Type B pancreatic cell (in vitro differentiated cells): Measurements from ENCODE around the gene TM9SF2. TPM values are rescaled to one million over a fixed set of nuclear protein-coding genes. Genes with fewer than 3 reads are reported as not detected.
"Not testable (repeated sequence)": the region's sequence is repeated elsewhere in the genome, so short reads cannot be mapped to it uniquely, and the experiment has no call there.

Experiments used
- DNase-seq: peaks from one replicate; pipeline ENCODE4 v3.0.0; 2021; ENCODE audit warnings: mixed read lengths; ENCODE audit not compliant: unreplicated experiment; ENCODE audit errors: extremely low spot score
- H3K27ac Mint-ChIP-seq: 2 replicates; pipeline ENCODE4 v1.8.0; 2021; ENCODE audit warnings: mild to moderate bottlenecking, mixed read lengths
- H3K27me3 Mint-ChIP-seq: 2 replicates; pipeline ENCODE4 v1.8.0; 2021; ENCODE audit warnings: mixed read lengths
- H3K36me3 Mint-ChIP-seq: 2 replicates; pipeline ENCODE4 v1.8.0; 2021; ENCODE audit warnings: mixed read lengths
- H3K4me1 Mint-ChIP-seq: one replicate; pipeline ENCODE4 v1.8.0; 2021; ENCODE audit warnings: mixed read lengths; ENCODE audit not compliant: unreplicated experiment
- H3K4me3 Mint-ChIP-seq: 2 replicates; pipeline ENCODE4 v1.8.0; 2021; ENCODE audit warnings: mild to moderate bottlenecking, mixed read lengths
- H3K9me3 Mint-ChIP-seq: 2 replicates; pipeline ENCODE4 v1.8.0; 2021; ENCODE audit warnings: mixed read lengths
- total RNA-seq: library from RNA; stranded (reverse); gene quantifications from 2 replicates; pipeline ENCODE4 v1.2.1, GENCODE V29; 2021; ENCODE audit warnings: low replicate concordance
- TF ChIP-seq, protein P1 (sequence below): fragments of 200-600 bp; sonication (generic); conservative IDR thresholded peaks from 2 replicates; pipeline ENCODE4 v1.5.0; 2021; ENCODE audit warnings: antibody characterized with exemption, mild to moderate bottlenecking

Gene TM9SF2
- total RNA-seq, 1 donor from 2014 or later, result 113 TPM

DNA sequence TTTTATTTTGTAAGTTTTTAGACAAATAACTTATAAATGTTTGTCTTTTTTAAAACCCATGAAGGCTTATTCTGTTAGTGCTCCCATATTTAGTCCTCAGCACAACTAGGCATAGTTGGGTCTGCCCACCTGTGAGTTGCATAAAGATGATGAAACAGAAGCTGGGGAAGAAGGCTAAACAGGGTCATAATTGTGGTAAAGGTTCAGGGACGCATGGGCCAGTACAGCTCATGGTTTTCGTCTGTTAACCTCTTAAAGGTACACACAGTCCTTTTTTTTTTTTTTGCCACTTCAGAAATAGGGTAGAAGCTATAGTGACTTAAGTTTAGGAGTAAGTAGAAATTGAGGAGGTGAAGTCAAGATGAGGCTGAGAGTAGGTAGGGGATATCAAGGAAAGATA, 58.3 kb downstream of the TM9SF2 start:
- Mint-ChIP-seq H3K36me3 (peaks cover 42% of the 10 kb centered on the region), H3K27me3 (no peaks in the 10 kb centered on the region), H3K27ac (no peak overlapping the region), H3K4me3 (no peak overlapping the region), H3K4me1 (no peaks in the 10 kb centered on the region), H3K9me3 (no peaks in the 10 kb centered on the region)
- no peak for DNase-seq
- TF ChIP-seq, protein P1, sequence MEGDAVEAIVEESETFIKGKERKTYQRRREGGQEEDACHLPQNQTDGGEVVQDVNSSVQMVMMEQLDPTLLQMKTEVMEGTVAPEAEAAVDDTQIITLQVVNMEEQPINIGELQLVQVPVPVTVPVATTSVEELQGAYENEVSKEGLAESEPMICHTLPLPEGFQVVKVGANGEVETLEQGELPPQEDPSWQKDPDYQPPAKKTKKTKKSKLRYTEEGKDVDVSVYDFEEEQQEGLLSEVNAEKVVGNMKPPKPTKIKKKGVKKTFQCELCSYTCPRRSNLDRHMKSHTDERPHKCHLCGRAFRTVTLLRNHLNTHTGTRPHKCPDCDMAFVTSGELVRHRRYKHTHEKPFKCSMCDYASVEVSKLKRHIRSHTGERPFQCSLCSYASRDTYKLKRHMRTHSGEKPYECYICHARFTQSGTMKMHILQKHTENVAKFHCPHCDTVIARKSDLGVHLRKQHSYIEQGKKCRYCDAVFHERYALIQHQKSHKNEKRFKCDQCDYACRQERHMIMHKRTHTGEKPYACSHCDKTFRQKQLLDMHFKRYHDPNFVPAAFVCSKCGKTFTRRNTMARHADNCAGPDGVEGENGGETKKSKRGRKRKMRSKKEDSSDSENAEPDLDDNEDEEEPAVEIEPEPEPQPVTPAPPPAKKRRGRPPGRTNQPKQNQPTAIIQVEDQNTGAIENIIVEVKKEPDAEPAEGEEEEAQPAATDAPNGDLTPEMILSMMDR, result no peak

- no peak overlapping the region for H3K4me3 Mint-ChIP-seq
- DNase-seq, result no peak
Measured at GRCh38 chr13:99563404-99563803, 62.1 kb downstream of the TM9SF2 start.

DNA sequence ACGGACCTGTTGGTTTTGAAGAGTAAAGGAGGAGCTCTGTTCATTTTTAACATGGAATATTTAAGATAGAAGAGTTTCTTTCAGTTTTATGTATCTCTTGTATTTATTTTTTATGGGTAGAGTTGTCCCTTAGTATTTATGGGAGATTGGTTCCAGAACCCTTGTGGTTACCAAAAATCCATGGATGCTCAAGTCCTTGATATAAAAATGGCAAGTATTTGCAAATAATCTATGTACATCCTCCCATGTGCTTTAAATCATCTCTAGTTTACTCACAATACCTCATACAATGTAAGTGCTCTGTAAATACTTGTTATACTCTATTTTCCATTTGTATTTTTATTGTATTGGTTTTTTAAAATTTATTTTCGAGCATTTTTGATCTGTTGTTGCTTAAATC, 63.1 kb downstream of the TM9SF2 start:
- Mint-ChIP-seq H3K27me3 (no peaks in the 10 kb centered on the region), H3K4me3 (no peak overlapping the region), H3K9me3 (peaks cover 6% of the 10 kb centered on the region), H3K27ac (no peak overlapping the region), H3K36me3 (peaks cover 23% of the 10 kb centered on the region), H3K4me1 (no peaks in the 10 kb centered on the region)
- DNase-seq, result no peak
- TF ChIP-seq, protein P1, result no peak

More at GRCh38 chr13:99563404-99563803, 62.1 kb downstream of the TM9SF2 start:
- Mint-ChIP-seq H3K27me3 (no peaks in the 10 kb centered on the region), H3K36me3 (peaks cover 29% of the 10 kb centered on the region), H3K9me3 (peaks cover 2% of the 10 kb centered on the region), H3K27ac (no peak overlapping the region), H3K4me1 (no peaks in the 10 kb centered on the region)
- TF ChIP-seq, protein P1, result no peak

- H3K27ac Mint-ChIP-seq, result no peak overlapping the region
- H3K36me3 Mint-ChIP-seq, result peaks cover 23% of the 10 kb centered on the region
- no peak overlapping the region for H3K4me3 Mint-ChIP-seq
Measured at GRCh38 chr13:99565478-99566124, 64.3 kb downstream of the TM9SF2 start.

GRCh38 chr13:99566125-99567083, 65.1 kb downstream of the TM9SF2 start:
- H3K27me3 Mint-ChIP-seq, result no peaks in the 10 kb centered on the region
- no peak overlapping the region for H3K4me3 Mint-ChIP-seq
- TF ChIP-seq, protein P1, result no peak
- peaks cover 6% of the 10 kb centered on the region for H3K9me3 Mint-ChIP-seq
- peaks cover 21% of the 10 kb centered on the region for H3K36me3 Mint-ChIP-seq
- no peak overlapping the region for H3K27ac Mint-ChIP-seq
- no peak for DNase-seq
- no peaks in the 10 kb centered on the region for H3K4me1 Mint-ChIP-seq

More at GRCh38 chr13:99565478-99566124, 64.3 kb downstream of the TM9SF2 start:
- H3K4me1 Mint-ChIP-seq, result no peaks in the 10 kb centered on the region
- H3K27me3 Mint-ChIP-seq, result no peaks in the 10 kb centered on the region
- TF ChIP-seq, protein P1, result no peak
- DNase-seq, result no peak
- H3K9me3 Mint-ChIP-seq, result peaks cover 6% of the 10 kb centered on the region

GRCh38 chr13:99568901-99569300, 67.6 kb downstream of the TM9SF2 start:
- DNase-seq, H3K4me3 Mint-ChIP-seq, H3K27ac Mint-ChIP-seq, H3K4me1 Mint-ChIP-seq, H3K9me3 Mint-ChIP-seq, H3K27me3 Mint-ChIP-seq: not testable (repeated sequence)
- peaks cover 11% of the 10 kb centered on the region for H3K36me3 Mint-ChIP-seq
